ENCODE results near the gene FMNL1. TPM values are rescaled to one million over a fixed set of nuclear protein-coding genes. Genes with fewer than 3 reads are reported as not detected.

FMNL1 gene
- total RNA-seq, 1 donor from 2014 or later: 22.1 TPM

DNA sequence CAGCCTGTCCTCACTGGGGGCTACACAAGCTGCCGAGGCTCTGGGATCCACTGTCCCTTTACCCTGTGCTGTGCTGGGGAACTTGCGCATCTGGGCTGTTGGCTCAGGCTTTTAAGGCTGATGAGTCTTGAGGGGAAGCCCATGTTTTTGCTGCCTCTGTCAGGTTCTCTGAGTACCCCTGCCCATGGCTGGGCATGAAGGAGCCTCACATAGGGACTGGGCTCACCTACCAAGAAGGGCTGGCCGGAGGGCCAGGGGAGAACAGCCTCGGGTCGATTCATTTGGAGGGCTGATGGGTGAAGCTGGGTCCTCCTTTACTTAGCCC, 14.6 kb downstream of the FMNL1 start:
- H3K9me3 ChIP-seq: no peaks in the 10 kb centered on the region
- peaks cover 0 to 5% of the 10 kb centered on the region in 2 donors for H3K36me3 ChIP-seq
- no peak for TF ChIP-seq POLR2AphosphoS5 (IDR thresholded peaks at IDR 0.05; ENCODE audit: insufficient read depth in 1 of 2, low read depth in 1 of 2)
- H3K4me1 ChIP-seq: peaks cover 16% of the 10 kb centered on the region
- no peaks in the 10 kb centered on the region for H3K27me3 ChIP-seq
- no peak overlapping the region for H3K4me3 ChIP-seq
- no peak for DNase-seq (ENCODE audit: extremely low spot score in 2 of 2)
- intact Hi-C loops (cut with DNase I): no loop called here
- no peak overlapping the region for H3K27ac ChIP-seq

DNA sequence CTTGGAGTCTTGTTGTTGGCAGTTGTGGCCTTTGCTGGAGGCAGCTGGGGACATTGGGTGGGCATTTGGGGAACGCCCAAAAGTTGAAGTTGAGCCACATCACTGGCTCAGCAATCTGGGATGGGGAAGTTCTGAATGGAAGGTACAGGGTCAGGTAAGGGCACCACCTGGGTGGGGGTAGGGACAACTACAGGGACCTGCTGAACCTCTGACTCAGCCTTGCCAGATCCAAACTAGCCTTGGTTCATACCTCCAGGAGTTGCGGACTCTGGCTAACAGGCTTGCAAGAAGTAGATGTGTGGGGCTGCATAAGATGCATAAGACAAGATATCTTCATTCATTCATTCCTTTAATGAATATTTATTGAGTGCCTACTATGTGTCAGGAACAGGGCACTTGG, 16.0 kb downstream of the FMNL1 start:
- Histone ChIP-seq H3K36me3 (peaks cover 0 to 5% of the 10 kb centered on the region in 2 donors), H3K9me3 (no peaks in the 10 kb centered on the region), H3K27ac (no peak overlapping the region), H3K27me3 (no peaks in the 10 kb centered on the region), H3K4me3 (no peak overlapping the region), H3K4me1 (peaks cover 15% of the 10 kb centered on the region)
- DNase-seq (ENCODE audit: extremely low spot score in 2 of 2): no peak
- TF ChIP-seq POLR2A (IDR thresholded peaks at IDR 0.05): no peak
- no peak for TF ChIP-seq POLR2AphosphoS5 (IDR thresholded peaks at IDR 0.05; ENCODE audit: insufficient read depth in 1 of 2, low read depth in 1 of 2)
- TF ChIP-seq, protein P1, sequence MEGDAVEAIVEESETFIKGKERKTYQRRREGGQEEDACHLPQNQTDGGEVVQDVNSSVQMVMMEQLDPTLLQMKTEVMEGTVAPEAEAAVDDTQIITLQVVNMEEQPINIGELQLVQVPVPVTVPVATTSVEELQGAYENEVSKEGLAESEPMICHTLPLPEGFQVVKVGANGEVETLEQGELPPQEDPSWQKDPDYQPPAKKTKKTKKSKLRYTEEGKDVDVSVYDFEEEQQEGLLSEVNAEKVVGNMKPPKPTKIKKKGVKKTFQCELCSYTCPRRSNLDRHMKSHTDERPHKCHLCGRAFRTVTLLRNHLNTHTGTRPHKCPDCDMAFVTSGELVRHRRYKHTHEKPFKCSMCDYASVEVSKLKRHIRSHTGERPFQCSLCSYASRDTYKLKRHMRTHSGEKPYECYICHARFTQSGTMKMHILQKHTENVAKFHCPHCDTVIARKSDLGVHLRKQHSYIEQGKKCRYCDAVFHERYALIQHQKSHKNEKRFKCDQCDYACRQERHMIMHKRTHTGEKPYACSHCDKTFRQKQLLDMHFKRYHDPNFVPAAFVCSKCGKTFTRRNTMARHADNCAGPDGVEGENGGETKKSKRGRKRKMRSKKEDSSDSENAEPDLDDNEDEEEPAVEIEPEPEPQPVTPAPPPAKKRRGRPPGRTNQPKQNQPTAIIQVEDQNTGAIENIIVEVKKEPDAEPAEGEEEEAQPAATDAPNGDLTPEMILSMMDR (IDR thresholded peaks at IDR 0.05): no peak
- intact Hi-C loops (cut with DNase I): no loop called here

DNA sequence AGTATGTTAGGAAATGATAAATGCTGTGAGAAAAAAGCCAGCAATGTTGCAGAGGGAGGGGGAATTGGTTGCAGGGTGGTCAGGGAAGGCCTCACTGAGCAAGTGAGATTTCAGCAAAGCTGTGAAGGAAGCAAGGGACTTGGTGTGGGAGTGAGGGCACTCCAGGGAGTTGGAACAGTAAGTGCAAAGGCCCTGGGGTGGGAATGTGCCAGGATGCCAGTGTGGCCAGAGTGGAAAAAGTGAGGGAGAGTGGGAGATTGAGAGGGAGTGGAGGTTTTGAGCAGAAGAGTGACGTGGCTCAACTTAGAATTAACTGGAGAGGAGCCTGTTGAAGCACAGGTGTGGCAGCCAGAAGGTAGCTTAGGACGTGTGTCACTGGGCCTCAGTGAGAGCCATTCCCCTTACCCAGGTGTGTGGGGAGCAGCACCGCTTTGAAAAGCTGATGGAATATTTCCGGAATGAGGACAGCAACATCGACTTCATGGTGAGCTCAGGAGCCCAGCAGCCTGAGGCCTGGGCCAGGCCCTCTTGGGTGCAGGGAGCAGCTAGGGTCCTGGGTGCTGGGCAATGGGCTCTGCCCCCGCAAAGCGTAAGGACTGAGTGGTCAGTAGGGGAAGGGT, 16.6 kb downstream of the FMNL1 start:
- peaks cover 15% of the 10 kb centered on the region for H3K4me1 ChIP-seq
- H3K9me3 ChIP-seq: no peaks in the 10 kb centered on the region
- TF ChIP-seq POLR2A (IDR thresholded peaks at IDR 0.05) (no peak), POLR2AphosphoS5 (IDR thresholded peaks at IDR 0.05; ENCODE audit: insufficient read depth in 1 of 2, low read depth in 1 of 2) (no peak)
- TF ChIP-seq, protein P1 (IDR thresholded peaks at IDR 0.05): no peak
- intact Hi-C loops (cut with DNase I): no loop called here
- no peak overlapping the region for H3K4me3 ChIP-seq
- H3K27ac ChIP-seq: no peak overlapping the region
- no peaks in the 10 kb centered on the region for H3K27me3 ChIP-seq
- no peak for DNase-seq (ENCODE audit: extremely low spot score in 2 of 2)
- H3K36me3 ChIP-seq: peaks cover 0 to 5% of the 10 kb centered on the region in 2 donors

DNA sequence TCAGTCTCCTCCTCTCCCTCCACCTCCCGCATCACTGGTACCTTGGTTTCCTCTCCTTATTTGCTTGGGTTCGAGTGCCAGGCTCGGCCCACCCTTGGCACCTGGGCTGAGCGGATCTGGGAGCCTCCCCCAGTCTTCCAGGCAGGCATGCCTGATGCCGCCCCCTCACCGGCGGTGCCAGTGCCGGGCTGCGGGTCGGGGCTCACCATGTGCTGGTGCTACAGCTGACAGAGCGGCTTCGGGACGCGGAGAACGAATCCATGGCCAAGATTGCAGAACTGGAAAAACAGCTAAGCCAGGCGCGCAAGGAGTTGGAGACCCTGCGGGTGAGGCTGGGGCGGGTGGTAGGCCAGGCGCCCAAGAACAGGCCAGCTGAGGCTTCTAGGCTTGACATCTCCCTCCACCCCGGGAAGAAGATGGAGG, 19.2 kb downstream of the FMNL1 start:
- no peak for DNase-seq (ENCODE audit: extremely low spot score in 2 of 2)
- no peaks in the 10 kb centered on the region for H3K9me3 ChIP-seq
- H3K36me3 ChIP-seq: peaks cover 0 to 17% of the 10 kb centered on the region in 2 donors
- TF ChIP-seq, protein P1 (IDR thresholded peaks at IDR 0.05): no peak
- TF ChIP-seq POLR2AphosphoS5 (IDR thresholded peaks at IDR 0.05; ENCODE audit: insufficient read depth in 1 of 2, low read depth in 1 of 2): no peak
- no peak for TF ChIP-seq POLR2A (IDR thresholded peaks at IDR 0.05)
- H3K27me3 ChIP-seq: no peaks in the 10 kb centered on the region
- intact Hi-C loops (cut with DNase I): no loop called here
- H3K4me3 ChIP-seq: peak overlapping the region in 1 of 2 donors; percentile 33
- H3K27ac ChIP-seq: no peak overlapping the region
- H3K4me1 ChIP-seq: peaks cover 15% of the 10 kb centered on the region

DNA sequence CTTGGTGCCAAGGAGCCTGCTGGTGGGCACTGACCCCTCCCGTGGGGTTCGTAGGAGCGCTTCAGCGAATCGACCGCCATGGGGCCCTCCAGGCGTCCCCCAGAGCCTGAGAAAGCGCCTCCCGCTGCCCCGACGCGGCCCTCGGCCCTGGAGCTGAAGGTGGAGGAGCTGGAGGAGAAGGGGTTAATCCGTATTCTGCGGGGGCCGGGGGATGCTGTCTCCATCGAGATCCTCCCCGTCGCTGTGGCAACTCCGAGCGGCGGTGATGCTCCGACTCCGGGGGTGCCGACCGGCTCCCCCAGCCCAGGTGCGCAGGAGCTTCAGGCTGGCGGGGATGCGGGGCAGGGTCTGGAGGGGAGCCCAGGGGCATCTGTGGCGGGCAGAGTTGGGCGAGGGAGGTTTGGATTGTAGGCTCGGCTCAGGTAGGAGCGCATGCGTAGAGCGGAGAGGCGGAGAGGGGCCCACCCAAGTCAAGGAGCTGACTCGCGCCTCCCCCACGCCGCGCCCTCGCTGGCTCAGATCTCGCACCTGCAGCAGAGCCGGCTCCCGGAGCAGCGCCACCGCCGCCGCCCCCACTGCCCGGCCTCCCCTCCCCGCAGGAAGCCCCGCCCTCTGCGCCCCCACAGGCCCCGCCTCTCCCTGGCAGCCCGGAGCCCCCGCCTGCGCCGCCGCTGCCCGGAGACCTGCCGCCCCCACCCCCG, 19.8 kb downstream of the FMNL1 start:
- H3K27ac ChIP-seq: no peak overlapping the region
- no peaks in the 10 kb centered on the region for H3K27me3 ChIP-seq
- H3K9me3 ChIP-seq: no peaks in the 10 kb centered on the region
- peak overlapping the region; percentile 20 to 33 for H3K4me3 ChIP-seq
- TF ChIP-seq POLR2A (IDR thresholded peaks at IDR 0.05) (no peak), POLR2AphosphoS5 (IDR thresholded peaks at IDR 0.05; ENCODE audit: insufficient read depth in 1 of 2, low read depth in 1 of 2) (no peak)
- TF ChIP-seq, protein P1 (IDR thresholded peaks at IDR 0.05): no peak
- no peak for DNase-seq (ENCODE audit: extremely low spot score in 2 of 2)
- intact Hi-C loops (cut with DNase I): no loop called here
- peaks cover 16% of the 10 kb centered on the region for H3K4me1 ChIP-seq
- peaks cover 0 to 17% of the 10 kb centered on the region in 2 donors for H3K36me3 ChIP-seq
